ENCODE measurements around the gene AGPAT4. TPM values are rescaled to one million over a fixed set of nuclear protein-coding genes. Genes with fewer than 3 reads are reported as not detected.

Gene AGPAT4
- total and polyA plus RNA-seq, 2 of the 4 experiments (the other 2 are of a cell fraction) = 3.6 to 3.8 TPM

DNA sequence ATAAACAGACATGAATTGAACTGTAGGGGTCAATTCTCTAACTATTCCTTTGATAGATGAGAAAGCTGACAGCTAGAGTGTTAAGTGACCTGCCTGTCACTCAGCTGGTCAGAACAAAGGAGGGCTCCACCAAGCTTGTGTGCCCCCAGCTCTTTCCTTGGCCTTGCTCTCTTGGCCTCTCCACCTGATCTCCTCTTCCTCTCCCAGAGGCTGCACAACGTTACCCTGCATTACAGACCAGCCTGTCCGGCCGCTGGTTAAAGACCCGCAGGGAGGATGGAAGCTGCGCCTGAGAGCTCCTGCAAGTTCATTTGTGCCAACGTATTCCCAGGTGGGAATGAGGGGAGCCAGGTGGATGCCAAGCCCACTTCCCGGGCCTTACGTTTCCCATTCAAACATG lies 22.5 kb downstream of the AGPAT4 start:
- no peaks in the 10 kb centered on the region for H3K9me3 ChIP-seq (ENCODE audit: control insufficient read depth, insufficient read depth, low read length)
- H3K4ac ChIP-seq (ENCODE audit: low read depth, low read length) = no peak overlapping the region
- no peak overlapping the region for H2BK15ac ChIP-seq (ENCODE audit: low read depth, low read length)
- no peak overlapping the region for H3K4me2 ChIP-seq (ENCODE audit: low read depth, low read length)
- TF ChIP-seq FOS (IDR thresholded peaks at IDR 0.05; ENCODE audit: low read depth, low read length) (no peak), CEBPB (IDR thresholded peaks at IDR 0.05; ENCODE audit: low read depth, low read length) (no peak), MAZ (IDR thresholded peaks at IDR 0.05; ENCODE audit: borderline replicate concordance, low read depth, low read length) (no peak), ELK1 (IDR thresholded peaks at IDR 0.05; ENCODE audit: borderline replicate concordance, low read depth, low read length) (no peak), CHD1 (IDR thresholded peaks at IDR 0.05; ENCODE audit: low read depth, low read length) (no peak), RFX5 (IDR thresholded peaks at IDR 0.05; ENCODE audit: low read depth, low read length) (no peak), SMC3 (IDR thresholded peaks at IDR 0.05; ENCODE audit: low read depth, low read length) (no peak), RCOR1 (IDR thresholded peaks at IDR 0.05; ENCODE audit: insufficient replicate concordance, low read length) (no peak), USF2 (IDR thresholded peaks at IDR 0.05; ENCODE audit: low read depth, low read length) (no peak), MAFK (IDR thresholded peaks at IDR 0.05; ENCODE audit: low read depth, low read length) (no peak), CTCF (conservative IDR thresholded peaks at IDR 0.05; ENCODE audit: low read depth, low read length) (no peak), BHLHE40 (IDR thresholded peaks at IDR 0.05; ENCODE audit: low read depth, low read length) (no peak), MXI1 (IDR thresholded peaks at IDR 0.05; ENCODE audit: borderline replicate concordance, low read depth, low read length) (no peak)
- no peak overlapping the region for H2AK5ac ChIP-seq (ENCODE audit: low read depth, low read length)
- no peak overlapping the region for H3K9ac ChIP-seq (ENCODE audit: low read depth, low read length)
- H3K36me3 ChIP-seq (ENCODE audit: control insufficient read depth, insufficient read depth, low read length) = peaks cover 2% of the 10 kb centered on the region; the same call in 1 of the 2 replicates
- H3K14ac ChIP-seq (replicated peaks; ENCODE audit: low read depth, low read length) = no peak overlapping the region
- H2BK20ac ChIP-seq (ENCODE audit: low read depth, low read length) = no peak overlapping the region
- H4K91ac ChIP-seq (ENCODE audit: insufficient read depth, low read depth, low read length) = no peak overlapping the region
- H2BK120ac ChIP-seq (ENCODE audit: low read depth, low read length) = no peak overlapping the region
- H3K4me3 ChIP-seq (ENCODE audit: insufficient read depth, low read depth, low read length) = no peak overlapping the region
- H4K5ac ChIP-seq (ENCODE audit: low read depth, low read length) = no peak overlapping the region
- DNase-seq (no peak), ATAC-seq (ENCODE audit: low read depth) (no peak)
- H2AK9ac ChIP-seq (replicated peaks; ENCODE audit: low read depth, low read length, poor library complexity) = no peak overlapping the region
- H4K8ac ChIP-seq (ENCODE audit: low read depth in 2 of 2, low read length in 2 of 2) = no peak overlapping the region
- no peaks in the 10 kb centered on the region for H3K27me3 ChIP-seq (ENCODE audit: control insufficient read depth, insufficient read depth, low read length)
- WGBS, 2 experiments (ENCODE audit: extremely low coverage in 2 of 2, insufficient read length in 1 of 2) = no CpG with 5 or more reads among the region's 8 CpGs
- peaks cover 3% of the 10 kb centered on the region; the same call in 1 of the 2 replicates for H3K9me1 ChIP-seq (ENCODE audit: insufficient read depth, low read length)
- no peaks in the 10 kb centered on the region for H4K20me1 ChIP-seq (ENCODE audit: insufficient read depth, low read length)
- ChIA-PET POLR2A (ENCODE audit: unreplicated experiment) (no interaction called here), CTCF (interaction anchor here (0.6 kb wide), 1 partner anchor 492 kb away, joined by 3 read pairs; no protein-coding TSS in a partner anchor)
- dilution Hi-C loops (cut with HindIII; ENCODE audit: low sequenced_read_pairs, unreplicated experiment) = no loop called here
- H3K18ac ChIP-seq (ENCODE audit: low read depth, low read length) = no peak overlapping the region
- H3K27ac ChIP-seq (ENCODE audit: insufficient read depth, low read length) = no peak overlapping the region
- H3K4me1 ChIP-seq (ENCODE audit: control insufficient read depth, insufficient read depth, low read length) = peaks cover 9% of the 10 kb centered on the region
- H3K23ac ChIP-seq (ENCODE audit: low read depth, low read length) = no peak overlapping the region
- BruUV-seq (replicated peaks) = no TSS peak
- no peak overlapping the region for H2BK5ac ChIP-seq (ENCODE audit: low read depth, low read length, poor library complexity, severe bottlenecking)
- intact Hi-C loops (cut with micrococcal nuclease) = no loop called here
- H2AFZ ChIP-seq (replicated peaks; ENCODE audit: low read length, poor library complexity) = no peak overlapping the region
- peaks cover 12 to 16% of the 10 kb centered on the region in 2 experiments; a peak in 3 of 4 replicates for H3K79me1 ChIP-seq (ENCODE audit: low read depth in 1 of 2, low read length in 2 of 2)
- in situ Hi-C loops (cut with MboI; ENCODE audit: low sequenced_read_pairs) = loop anchor here (25.0 kb wide), 1 partner anchor 264 kb away; the partner anchor contains the start of gene MAP3K4
- no peak overlapping the region for H3K56ac ChIP-seq (ENCODE audit: extremely low read depth, insufficient read depth, low read length)
